GM21576 (cell line): Measurements from ENCODE around the gene LARP6.
A peak's percentile ranks its signal among the peaks of the same experiment; 100 is the strongest.
"Not testable (repeated sequence)": the region's sequence is repeated elsewhere in the genome, so short reads cannot be mapped to it uniquely, and the experiment has no call there.

Experiments used
- ATAC-seq: cut with Tn5 transposase; IDR thresholded peaks from one replicate; pipeline ENCODE4 v1.9.1; 2021; ENCODE audit warnings: mild to moderate bottlenecking, moderate library complexity; ENCODE audit not compliant: unreplicated experiment

The LARP6 gene

DNA sequence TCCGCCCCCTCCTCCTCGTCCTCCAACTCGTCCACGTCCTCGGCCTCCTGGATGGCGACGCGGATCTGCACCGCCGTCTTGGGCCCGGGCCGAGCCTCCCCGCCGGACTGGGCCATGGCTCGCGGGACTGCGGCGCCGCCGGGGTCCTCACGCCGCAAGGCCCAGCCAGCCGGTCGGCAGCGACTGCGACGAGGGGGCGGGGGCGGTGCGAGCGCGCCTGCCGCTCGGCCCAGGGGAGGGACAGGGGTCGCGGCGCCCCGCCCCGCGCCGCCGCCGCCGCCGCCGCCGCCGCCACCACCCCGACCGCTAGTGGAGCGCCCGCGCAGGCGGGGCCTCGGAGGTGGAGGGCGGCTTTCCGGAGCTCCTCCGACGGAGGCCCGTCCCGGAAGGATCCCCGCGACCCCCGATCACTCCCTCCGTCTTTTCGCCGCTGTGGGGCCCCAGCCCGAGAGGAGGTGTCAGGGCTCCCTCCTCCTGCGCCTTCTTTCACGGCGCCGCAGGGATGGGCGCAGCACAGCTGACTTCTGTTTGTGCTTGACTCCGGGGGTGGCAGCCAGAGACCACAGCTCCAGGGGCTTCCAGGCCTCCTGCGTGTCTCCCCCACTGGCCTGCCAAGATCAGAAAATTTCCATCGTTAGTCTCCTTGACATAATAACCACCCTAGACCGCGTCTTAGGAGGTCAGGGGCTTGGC is at the start of gene LARP6:
Gene LARP6 (minus strand): TSS at position 185 of the 693 bp plus-strand sequence. CDS start 69 bp downstream, at position 116.
- no peak for ATAC-seq

- no peak for ATAC-seq
These were observed 48.1 kb upstream of the LARP6 start for GRCh38 chr15:70902107-70902506.

GRCh38 chr15:70892912-70893560 is 39.1 kb upstream of the LARP6 start:
- no peak for ATAC-seq

GRCh38 chr15:70892002-70892911 is 38.3 kb upstream of the LARP6 start, which contains the start of the genes LRRC49 and THAP10:
TSS of gene LRRC49 (plus strand) at chr15:70892826. CDS start at chr15:70892895, 69 bp downstream.
TSS of gene THAP10 (minus strand) at chr15:70892433. CDS start at chr15:70892272, 161 bp downstream.
- ATAC-seq, result peak; percentile 67

GRCh38 chr15:70882361-70882760 is 28.4 kb upstream of the LARP6 start:
- ATAC-seq, result no peak

- no peak for ATAC-seq
These were observed 26.8 kb upstream of the LARP6 start for GRCh38 chr15:70880781-70881180.

GRCh38 chr15:70879401-70879800 is 25.4 kb upstream of the LARP6 start:
- ATAC-seq, result no peak

GRCh38 chr15:70876683-70877082 is 22.7 kb upstream of the LARP6 start:
- no peak for ATAC-seq

DNA sequence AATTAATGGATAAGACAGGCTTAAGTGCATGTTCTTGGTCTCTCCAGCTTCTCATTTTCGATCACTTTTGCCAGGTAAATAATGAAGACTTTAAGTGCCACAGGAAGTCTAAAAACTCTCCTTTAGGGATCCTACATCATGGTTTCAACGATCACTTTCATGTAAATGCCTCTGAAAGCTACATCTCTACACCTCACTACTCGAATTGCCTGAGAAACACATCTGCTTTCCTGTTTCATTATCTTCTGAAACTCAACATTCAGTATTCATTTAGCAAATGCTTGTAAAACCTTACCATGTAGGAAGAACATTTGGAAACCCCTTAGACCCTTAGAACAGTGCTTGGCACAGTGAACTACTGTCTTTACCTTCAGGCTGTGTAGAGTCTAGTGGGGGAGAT is 22.1 kb upstream of the LARP6 start:
- ATAC-seq, result no peak

GRCh38 chr15:70875001-70875782 is 21.2 kb upstream of the LARP6 start:
- ATAC-seq, result no peak

GRCh38 chr15:70873232-70874054 is 19.5 kb upstream of the LARP6 start:
- ATAC-seq, result no peak

DNA sequence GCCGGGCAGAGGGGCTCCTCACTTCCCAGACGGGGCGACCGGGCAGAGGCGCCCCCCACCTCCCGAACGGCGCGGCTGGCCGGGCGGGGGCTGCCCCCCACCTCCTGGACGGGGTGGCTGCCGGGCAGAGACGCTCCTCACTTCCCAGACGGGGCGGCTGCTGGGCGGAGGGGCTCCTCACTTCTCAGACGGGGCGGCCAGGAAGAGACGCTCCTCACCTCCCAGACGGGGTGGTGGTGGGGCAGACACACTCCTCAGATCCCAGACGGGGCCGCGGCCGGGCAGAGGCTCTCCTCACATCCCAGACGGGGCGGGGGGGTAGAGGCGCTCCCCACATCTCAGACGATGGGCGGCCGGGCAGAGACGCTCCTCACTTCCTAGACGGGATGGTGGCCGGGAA is 17.5 kb upstream of the LARP6 start:
- not testable (repeated sequence) for ATAC-seq

DNA sequence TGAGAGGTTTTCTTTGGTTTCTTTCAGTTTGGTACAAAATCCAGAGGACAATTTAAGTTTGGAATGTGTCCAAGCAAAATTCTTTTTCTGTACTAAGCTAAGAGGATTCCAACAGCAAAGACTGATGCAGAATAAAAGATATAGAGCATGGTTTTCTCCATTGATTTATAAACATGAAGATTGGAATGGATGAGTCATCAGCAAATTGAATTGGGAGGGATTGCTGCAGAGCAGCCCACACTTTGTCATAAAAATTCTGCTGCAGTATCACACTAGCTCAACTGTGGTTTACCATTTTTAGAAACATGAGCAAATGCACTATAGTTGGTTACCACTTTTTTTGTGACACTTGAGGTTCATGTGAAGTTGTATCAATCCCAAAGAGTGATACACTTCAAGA is 16.1 kb upstream of the LARP6 start:
- no peak for ATAC-seq

GRCh38 chr15:70869346-70869745 is 15.4 kb upstream of the LARP6 start:
- no peak for ATAC-seq

- ATAC-seq, result no peak
These were observed 14.0 kb upstream of the LARP6 start for GRCh38 chr15:70867911-70868467.

DNA sequence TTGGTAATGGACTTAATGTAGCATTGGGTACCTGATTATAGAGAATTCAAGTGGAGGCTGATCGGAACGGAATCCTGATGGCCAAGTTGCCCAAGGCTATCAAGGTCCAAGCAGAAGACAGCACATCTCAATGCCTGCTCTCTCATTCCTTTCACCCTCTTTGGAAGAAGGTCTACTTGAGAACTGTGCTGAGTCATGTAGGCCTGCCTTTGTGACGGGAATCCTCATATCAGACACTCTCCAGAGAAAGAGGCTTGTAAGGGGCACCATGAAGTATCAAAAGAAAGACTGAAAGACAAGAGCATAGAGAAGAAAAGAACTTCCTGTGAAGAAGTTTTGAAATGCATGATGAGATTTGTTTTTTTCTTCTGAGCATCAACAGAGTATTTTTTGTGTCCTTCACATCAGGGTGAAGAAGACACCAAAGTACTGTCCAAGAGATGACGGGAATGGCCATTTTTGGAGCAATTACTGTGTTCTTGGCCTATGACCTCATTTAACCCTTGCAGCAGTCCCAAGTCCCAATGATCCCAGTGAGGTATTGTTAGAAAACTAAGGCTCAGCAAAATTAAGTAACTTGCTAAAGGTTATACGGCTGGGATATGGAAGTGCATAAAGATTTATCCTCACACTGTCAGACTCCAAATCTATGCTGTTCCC is 13.2 kb upstream of the LARP6 start:
- no peak for ATAC-seq

- ATAC-seq, result no peak
These were observed 9.7 kb upstream of the LARP6 start for GRCh38 chr15:70863450-70864218.

DNA sequence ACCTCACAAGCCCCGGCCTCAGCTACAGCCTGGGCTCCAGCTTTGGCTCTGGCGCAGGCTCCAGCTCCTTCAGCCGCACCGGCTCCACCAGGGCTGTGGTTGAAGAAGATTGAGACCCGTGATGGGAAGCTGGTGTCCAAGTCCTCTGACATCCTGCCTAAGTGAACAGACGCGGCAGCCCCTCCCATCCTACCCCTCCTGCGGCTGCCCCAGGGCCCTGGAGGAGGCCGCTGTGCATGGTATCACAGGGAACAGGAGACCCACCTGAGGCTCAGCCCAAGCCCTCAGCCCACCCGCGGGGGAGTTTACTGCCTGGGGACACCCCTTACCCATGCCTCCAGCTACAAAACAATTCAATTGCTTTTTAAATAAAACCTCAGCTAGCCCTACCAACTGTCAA is 6.0 kb upstream of the LARP6 start:
- ATAC-seq, result no peak
